H1 (cell line): ENCODE data around the gene IL27RA. TPM values are rescaled to one million over a fixed set of nuclear protein-coding genes. Genes with fewer than 3 reads are reported as not detected.

Experiments
- CHD7 ChIP-seq: fragments of 300-600 bp; sonication (generic); IDR thresholded peaks from 2 replicates; pipeline ENCODE4 v1.7.1; 2012; ENCODE audit warnings: low read length, moderate library complexity, mild to moderate bottlenecking, inconsistent platforms; ENCODE audit not compliant: insufficient replicate concordance
- GABPA ChIP-seq: IDR thresholded peaks from 2 replicates; pipeline ENCODE4 v1.6.1; 2011; ENCODE audit warnings: mild to moderate bottlenecking, low read length, moderate library complexity, borderline replicate concordance; ENCODE audit not compliant: insufficient read depth
- GTF2F1 ChIP-seq: IDR thresholded peaks from 2 replicates; pipeline ENCODE4 v1.6.1; 2012; ENCODE audit warnings: low read depth, low read length, improper control_type of control experiment, borderline replicate concordance
- JUND ChIP-seq: IDR thresholded peaks from 2 replicates; pipeline ENCODE4 v1.6.1; 2011; ENCODE audit warnings: mild to moderate bottlenecking, improper control_type of control experiment, low read length
- MAFK ChIP-seq: IDR thresholded peaks from 2 replicates; pipeline ENCODE4 v1.6.1; 2012; ENCODE audit warnings: low read depth, mild to moderate bottlenecking, improper control_type of control experiment, low read length
- POLR2A ChIP-seq, 2 experiments: IDR thresholded peaks; 1 replicate in 1 of 2; 2 replicates in 1 of 2; pipeline ENCODE4 v1.6.1; 2011; ENCODE audit warnings: low read depth in 2 of 2, low read length in 2 of 2, mild to moderate bottlenecking in 2 of 2; ENCODE audit errors: control extremely low read depth in 1 of 2
- POU5F1 ChIP-seq: IDR thresholded peaks from 2 replicates; pipeline ENCODE4 v1.6.1; 2011; ENCODE audit warnings: low read depth, mild to moderate bottlenecking, low read length, moderate library complexity
- SP1 ChIP-seq: IDR thresholded peaks from 2 replicates; pipeline ENCODE4 v1.6.1; 2011; ENCODE audit warnings: low read depth, low read length
- TCF12 ChIP-seq: IDR thresholded peaks from 2 replicates; pipeline ENCODE4 v1.6.1; 2011; ENCODE audit warnings: low read depth, mild to moderate bottlenecking, low read length
- USF2 ChIP-seq: IDR thresholded peaks from 2 replicates; pipeline ENCODE4 v1.6.1; 2011; ENCODE audit warnings: low read length, improper control_type of control experiment
- polyA plus RNA-seq, 7 experiments: library from polyadenylated mRNA; depleted of rRNA in 3 of 7; stranded (reverse) in 5 of 7; unstranded in 2 of 7; fragments of >200 nt in 5 of 7; fragments of 200-250 nt in 2 of 7; gene quantifications; 1 replicate in 5 of 7; 2 replicates in 1 of 7; 4 replicates in 1 of 7; pipeline versions ENCODE4 v1.2.1 to v1.2.3, GENCODE V29; 2011 to 2013; ENCODE audit warnings: missing spikeins in 2 of 7, mixed read lengths in 2 of 7
- total RNA-seq: library from RNA; stranded (reverse); fragmentation: NEBNext Ultra II Directional; extraction: Animal tissue kit (Norgen Biotek cat#: 25700); gene quantifications from 2 replicates; pipeline ENCODE4 v1.2.1, GENCODE V29; 2021

IL27RA gene
- total and polyA plus RNA-seq, 2 of the 8 experiments (the other 6 are each of a cell fraction or from before 2014, with no cell fraction given): 9.9 to 14.7 TPM

GRCh38 chr19:13984875-13985741, 46.5 kb upstream of the IL27RA start (continued):
- TF ChIP-seq CHD7 (no peak), USF2 (no peak), TCF12 (no peak), JUND (no peak), MAFK (no peak), POLR2A (IDR thresholded peaks at IDR 0.05; ENCODE audit: control extremely low read depth in 1 of 2, low read depth in 2 of 2, low read length in 2 of 2) (no peak), SP1 (no peak), GTF2F1 (no peak), POU5F1 (no peak), GABPA (no peak)
